ENCODE data around the gene PTPRM.

The PTPRM gene

DNA sequence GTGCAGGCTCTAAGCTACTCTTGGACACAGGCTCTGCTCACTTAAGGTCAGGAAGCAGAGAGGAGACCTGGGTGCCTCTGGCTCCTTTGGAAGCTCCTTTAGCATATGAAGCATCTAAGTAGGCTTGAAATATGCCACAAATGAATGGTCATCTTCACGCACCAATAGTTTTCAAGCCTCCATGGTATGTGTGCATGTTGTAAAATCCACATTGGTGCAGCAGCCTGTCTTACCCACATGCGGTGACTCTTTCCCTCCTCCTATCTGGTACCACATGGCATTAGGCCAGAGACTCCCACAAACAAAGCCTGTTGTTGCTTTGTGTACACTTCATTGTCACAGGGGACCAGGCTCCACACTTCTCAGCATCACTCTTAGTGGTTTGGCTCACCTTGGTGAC lies 599.9 kb downstream of the PTPRM start:
- no peaks in the 10 kb centered on the region for H3K4me1 ChIP-seq (ENCODE audit: control insufficient read depth, low read length)

DNA sequence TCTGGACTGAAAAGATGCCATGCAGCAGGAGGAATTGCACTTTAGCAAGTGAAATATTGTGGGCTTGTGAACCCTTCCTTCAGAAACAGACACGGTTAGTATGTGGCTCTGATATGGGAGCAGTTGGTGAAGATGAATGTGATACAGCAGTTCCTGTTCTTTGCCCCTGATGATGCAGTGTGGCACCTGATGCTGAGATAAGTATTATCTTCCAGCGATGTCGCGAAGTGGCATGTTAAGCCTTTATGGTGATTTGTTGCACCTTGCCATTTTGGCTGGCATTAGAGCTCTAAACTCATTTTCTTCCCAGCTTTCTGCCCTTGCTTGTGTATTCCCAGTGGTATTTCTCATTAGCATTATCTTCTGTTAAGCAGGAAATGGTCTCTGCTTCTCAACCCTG lies 600.6 kb downstream of the PTPRM start:
- Histone ChIP-seq H4K20me1 (ENCODE audit: control insufficient read depth, insufficient read depth, low read depth, low read length) (no peaks in the 10 kb centered on the region), H3K36me3 (ENCODE audit: control insufficient read depth, low read length) (no peaks in the 10 kb centered on the region), H3F3A (ENCODE audit: control insufficient read depth, insufficient read depth) (no peaks in the 10 kb centered on the region), H3K9me3 (ENCODE audit: control insufficient read depth, insufficient read depth, low read length) (no peaks in the 10 kb centered on the region), H3K27ac (ENCODE audit: low read depth, low read length) (no peak overlapping the region), H3K4me1 (ENCODE audit: control insufficient read depth, low read length) (no peaks in the 10 kb centered on the region), H3K4me2 (ENCODE audit: low read length) (no peak overlapping the region), H3K9me2 (replicated peaks; ENCODE audit: control insufficient read depth, low read length) (no peaks in the 10 kb centered on the region), H3K79me2 (ENCODE audit: control insufficient read depth, low read length) (no peaks in the 10 kb centered on the region), H3K4me3 (ENCODE audit: low read length) (no peak overlapping the region), H3K27me3 (ENCODE audit: control insufficient read depth, low read length) (no peaks in the 10 kb centered on the region)
- TF ChIP-seq EZH2phosphoT487 (IDR thresholded peaks at IDR 0.05; ENCODE audit: borderline replicate concordance, low read length): no peak
- TF ChIP-seq, protein P1, sequence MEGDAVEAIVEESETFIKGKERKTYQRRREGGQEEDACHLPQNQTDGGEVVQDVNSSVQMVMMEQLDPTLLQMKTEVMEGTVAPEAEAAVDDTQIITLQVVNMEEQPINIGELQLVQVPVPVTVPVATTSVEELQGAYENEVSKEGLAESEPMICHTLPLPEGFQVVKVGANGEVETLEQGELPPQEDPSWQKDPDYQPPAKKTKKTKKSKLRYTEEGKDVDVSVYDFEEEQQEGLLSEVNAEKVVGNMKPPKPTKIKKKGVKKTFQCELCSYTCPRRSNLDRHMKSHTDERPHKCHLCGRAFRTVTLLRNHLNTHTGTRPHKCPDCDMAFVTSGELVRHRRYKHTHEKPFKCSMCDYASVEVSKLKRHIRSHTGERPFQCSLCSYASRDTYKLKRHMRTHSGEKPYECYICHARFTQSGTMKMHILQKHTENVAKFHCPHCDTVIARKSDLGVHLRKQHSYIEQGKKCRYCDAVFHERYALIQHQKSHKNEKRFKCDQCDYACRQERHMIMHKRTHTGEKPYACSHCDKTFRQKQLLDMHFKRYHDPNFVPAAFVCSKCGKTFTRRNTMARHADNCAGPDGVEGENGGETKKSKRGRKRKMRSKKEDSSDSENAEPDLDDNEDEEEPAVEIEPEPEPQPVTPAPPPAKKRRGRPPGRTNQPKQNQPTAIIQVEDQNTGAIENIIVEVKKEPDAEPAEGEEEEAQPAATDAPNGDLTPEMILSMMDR (IDR thresholded peaks at IDR 0.05; ENCODE audit: low read depth, low read length, poor library complexity, severe bottlenecking): no peak

More for the DNA sequence above, 599.9 kb downstream of the PTPRM start:
- H3K9me2 ChIP-seq (replicated peaks; ENCODE audit: control insufficient read depth, low read length): no peaks in the 10 kb centered on the region
- no peaks in the 10 kb centered on the region for H3K9me3 ChIP-seq (ENCODE audit: control insufficient read depth, insufficient read depth, low read length)
- H3K79me2 ChIP-seq (ENCODE audit: control insufficient read depth, low read length): no peaks in the 10 kb centered on the region
- no peak overlapping the region for H3K4me2 ChIP-seq (ENCODE audit: low read length)
- TF ChIP-seq EZH2phosphoT487 (IDR thresholded peaks at IDR 0.05; ENCODE audit: borderline replicate concordance, low read length): no peak
- TF ChIP-seq, protein P1 (IDR thresholded peaks at IDR 0.05; ENCODE audit: low read depth, low read length, poor library complexity, severe bottlenecking): no peak
- H4K20me1 ChIP-seq (ENCODE audit: control insufficient read depth, insufficient read depth, low read depth, low read length): no peaks in the 10 kb centered on the region
- no peaks in the 10 kb centered on the region for H3K36me3 ChIP-seq (ENCODE audit: control insufficient read depth, low read length)
- H3F3A ChIP-seq (ENCODE audit: control insufficient read depth, insufficient read depth): no peaks in the 10 kb centered on the region
- no peak overlapping the region for H3K27ac ChIP-seq (ENCODE audit: low read depth, low read length)
- no peaks in the 10 kb centered on the region for H3K27me3 ChIP-seq (ENCODE audit: control insufficient read depth, low read length)
- H3K4me3 ChIP-seq (ENCODE audit: low read length): no peak overlapping the region

DNA sequence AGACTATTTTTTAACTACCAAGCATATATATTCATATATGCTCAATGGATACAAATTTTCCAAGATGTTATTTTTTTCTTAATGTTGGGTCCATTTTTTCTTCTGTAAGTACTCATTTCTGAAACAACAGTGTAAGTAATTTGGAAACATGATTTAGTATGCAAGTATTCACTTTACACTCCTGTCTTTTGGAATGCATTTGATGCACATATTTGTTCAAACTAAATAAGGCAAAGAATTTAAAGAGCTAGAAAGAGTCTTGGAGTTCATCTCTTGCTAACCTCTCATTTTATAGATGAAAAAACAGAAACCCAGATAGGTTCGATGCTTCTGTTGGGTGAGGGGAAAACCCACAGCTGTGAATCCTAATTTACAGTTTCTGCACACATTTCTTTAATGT lies 602.6 kb downstream of the PTPRM start:
- H4K20me1 ChIP-seq (ENCODE audit: control insufficient read depth, insufficient read depth, low read depth, low read length): no peaks in the 10 kb centered on the region
- H3K27me3 ChIP-seq (ENCODE audit: control insufficient read depth, low read length): no peaks in the 10 kb centered on the region
- no peaks in the 10 kb centered on the region for H3K4me1 ChIP-seq (ENCODE audit: control insufficient read depth, low read length)
- H3K27ac ChIP-seq (ENCODE audit: low read depth, low read length): no peak overlapping the region
- H3K4me2 ChIP-seq (ENCODE audit: low read length): no peak overlapping the region
- no peaks in the 10 kb centered on the region for H3K9me2 ChIP-seq (replicated peaks; ENCODE audit: control insufficient read depth, low read length)
- no peaks in the 10 kb centered on the region for H3K36me3 ChIP-seq (ENCODE audit: control insufficient read depth, low read length)
- TF ChIP-seq, protein P1 (IDR thresholded peaks at IDR 0.05; ENCODE audit: low read depth, low read length, poor library complexity, severe bottlenecking): no peak
- TF ChIP-seq EZH2phosphoT487 (IDR thresholded peaks at IDR 0.05; ENCODE audit: borderline replicate concordance, low read length): no peak
- no peaks in the 10 kb centered on the region for H3K79me2 ChIP-seq (ENCODE audit: control insufficient read depth, low read length)
- H3K4me3 ChIP-seq (ENCODE audit: low read length): no peak overlapping the region
- no peaks in the 10 kb centered on the region for H3F3A ChIP-seq (ENCODE audit: control insufficient read depth, insufficient read depth)
- no peaks in the 10 kb centered on the region for H3K9me3 ChIP-seq (ENCODE audit: control insufficient read depth, insufficient read depth, low read length)

DNA sequence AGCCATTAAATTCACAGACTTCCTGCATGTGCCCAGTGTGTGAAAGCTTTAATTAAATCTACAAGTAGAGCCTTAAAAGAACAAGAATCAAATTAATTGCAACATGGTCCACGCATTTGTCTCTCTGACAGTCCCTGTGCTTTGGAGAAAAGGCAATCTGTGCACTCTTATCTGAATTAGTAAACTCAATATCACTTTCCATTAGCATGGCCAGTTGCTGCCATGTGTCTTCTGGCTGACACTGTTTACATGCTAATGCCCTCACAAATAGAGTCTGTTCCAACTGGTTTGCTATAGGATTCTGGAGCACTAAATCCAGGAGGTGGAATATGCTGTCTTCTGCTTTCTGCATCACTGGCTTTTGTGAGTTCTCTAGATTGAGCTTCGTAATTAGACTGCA lies 607.7 kb downstream of the PTPRM start:
- Histone ChIP-seq H3K4me2 (ENCODE audit: low read length) (no peak overlapping the region), H4K20me1 (ENCODE audit: control insufficient read depth, insufficient read depth, low read depth, low read length) (no peaks in the 10 kb centered on the region), H3F3A (ENCODE audit: control insufficient read depth, insufficient read depth) (no peaks in the 10 kb centered on the region), H3K4me1 (ENCODE audit: control insufficient read depth, low read length) (no peaks in the 10 kb centered on the region), H3K36me3 (ENCODE audit: control insufficient read depth, low read length) (no peaks in the 10 kb centered on the region), H3K27me3 (ENCODE audit: control insufficient read depth, low read length) (no peaks in the 10 kb centered on the region), H3K4me3 (ENCODE audit: low read length) (no peak overlapping the region), H3K27ac (ENCODE audit: low read depth, low read length) (no peak overlapping the region), H3K9me3 (ENCODE audit: control insufficient read depth, insufficient read depth, low read length) (no peaks in the 10 kb centered on the region), H3K9me2 (replicated peaks; ENCODE audit: control insufficient read depth, low read length) (no peaks in the 10 kb centered on the region), H3K79me2 (ENCODE audit: control insufficient read depth, low read length) (no peaks in the 10 kb centered on the region)
- no peak for TF ChIP-seq EZH2phosphoT487 (IDR thresholded peaks at IDR 0.05; ENCODE audit: borderline replicate concordance, low read length)
- TF ChIP-seq, protein P1 (IDR thresholded peaks at IDR 0.05; ENCODE audit: low read depth, low read length, poor library complexity, severe bottlenecking): no peak
